Measurements from ENCODE around the gene WDR36. TPM values are rescaled to one million over a fixed set of nuclear protein-coding genes. Genes with fewer than 3 reads are reported as not detected.
"Not testable (repeated sequence)": the region's sequence is repeated elsewhere in the genome, so short reads cannot be mapped to it uniquely, and the experiment has no call there.

WDR36 gene
- total RNA-seq, 1 donor from 2014 or later, result 17.6 TPM

DNA sequence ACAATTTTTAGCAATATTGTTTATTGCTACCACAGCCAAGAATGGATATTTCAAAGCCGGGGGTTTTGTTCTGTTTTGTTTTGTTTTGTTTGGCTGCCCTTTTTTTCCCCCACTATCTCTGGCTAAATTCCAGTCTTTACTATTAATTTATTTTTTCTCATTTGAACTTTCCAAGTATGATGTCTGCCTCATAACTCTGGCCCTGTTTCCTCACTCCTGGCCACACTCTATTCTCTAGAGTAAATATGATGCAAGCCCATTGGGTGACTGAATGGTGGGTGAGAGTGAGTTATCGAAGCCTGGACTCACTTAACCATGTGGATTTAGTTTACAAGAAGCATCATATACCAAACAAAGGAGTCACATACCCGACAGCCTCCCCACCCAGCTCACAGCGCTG is 41.9 kb downstream of the WDR36 start:
- Mint-ChIP-seq H3K4me1 (ENCODE audit: low read depth) (peaks cover 4% of the 10 kb centered on the region), H3K27ac (ENCODE audit: unreplicated experiment) (no peak overlapping the region), H3K9me3 (ENCODE audit: low read depth) (no peaks in the 10 kb centered on the region), H3K27me3 (ENCODE audit: low read depth) (no peaks in the 10 kb centered on the region), H3K4me3 (ENCODE audit: unreplicated experiment) (no peak overlapping the region), H3K36me3 (ENCODE audit: low read depth) (no peaks in the 10 kb centered on the region)
- TF ChIP-seq, protein P1, sequence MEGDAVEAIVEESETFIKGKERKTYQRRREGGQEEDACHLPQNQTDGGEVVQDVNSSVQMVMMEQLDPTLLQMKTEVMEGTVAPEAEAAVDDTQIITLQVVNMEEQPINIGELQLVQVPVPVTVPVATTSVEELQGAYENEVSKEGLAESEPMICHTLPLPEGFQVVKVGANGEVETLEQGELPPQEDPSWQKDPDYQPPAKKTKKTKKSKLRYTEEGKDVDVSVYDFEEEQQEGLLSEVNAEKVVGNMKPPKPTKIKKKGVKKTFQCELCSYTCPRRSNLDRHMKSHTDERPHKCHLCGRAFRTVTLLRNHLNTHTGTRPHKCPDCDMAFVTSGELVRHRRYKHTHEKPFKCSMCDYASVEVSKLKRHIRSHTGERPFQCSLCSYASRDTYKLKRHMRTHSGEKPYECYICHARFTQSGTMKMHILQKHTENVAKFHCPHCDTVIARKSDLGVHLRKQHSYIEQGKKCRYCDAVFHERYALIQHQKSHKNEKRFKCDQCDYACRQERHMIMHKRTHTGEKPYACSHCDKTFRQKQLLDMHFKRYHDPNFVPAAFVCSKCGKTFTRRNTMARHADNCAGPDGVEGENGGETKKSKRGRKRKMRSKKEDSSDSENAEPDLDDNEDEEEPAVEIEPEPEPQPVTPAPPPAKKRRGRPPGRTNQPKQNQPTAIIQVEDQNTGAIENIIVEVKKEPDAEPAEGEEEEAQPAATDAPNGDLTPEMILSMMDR (IDR thresholded peaks at IDR 0.05), result no peak
- DNase-seq (ENCODE audit: low spot score), result no peak

DNA sequence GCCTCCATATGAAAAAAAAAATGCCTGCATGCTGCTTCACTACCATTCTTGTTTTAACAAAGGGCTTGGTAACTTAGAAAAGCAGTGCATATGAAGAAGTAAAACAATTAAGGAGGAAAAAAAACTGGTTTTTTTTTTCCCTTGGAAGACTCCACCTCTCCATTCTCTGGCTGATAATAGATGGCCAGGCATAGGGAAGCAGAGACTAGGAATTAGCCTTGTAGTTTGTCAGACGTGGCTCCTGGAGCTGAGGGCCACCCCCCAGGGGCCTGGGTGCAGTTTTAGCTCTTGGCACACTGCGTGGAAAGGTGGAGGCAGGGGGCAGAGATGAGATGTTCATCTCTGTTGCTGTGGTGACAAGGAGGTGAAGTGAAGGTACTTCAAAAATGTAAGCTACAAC is 42.7 kb downstream of the WDR36 start:
- no peaks in the 10 kb centered on the region for H3K27me3 Mint-ChIP-seq (ENCODE audit: low read depth)
- H3K27ac Mint-ChIP-seq (ENCODE audit: unreplicated experiment), result no peak overlapping the region
- TF ChIP-seq, protein P1 (IDR thresholded peaks at IDR 0.05), result no peak
- peaks cover 2% of the 10 kb centered on the region for H3K4me1 Mint-ChIP-seq (ENCODE audit: low read depth)
- no peaks in the 10 kb centered on the region for H3K36me3 Mint-ChIP-seq (ENCODE audit: low read depth)
- peak; percentile 46 for DNase-seq (ENCODE audit: low spot score)
- no peaks in the 10 kb centered on the region for H3K9me3 Mint-ChIP-seq (ENCODE audit: low read depth)
- H3K4me3 Mint-ChIP-seq (ENCODE audit: unreplicated experiment), result no peak overlapping the region

DNA sequence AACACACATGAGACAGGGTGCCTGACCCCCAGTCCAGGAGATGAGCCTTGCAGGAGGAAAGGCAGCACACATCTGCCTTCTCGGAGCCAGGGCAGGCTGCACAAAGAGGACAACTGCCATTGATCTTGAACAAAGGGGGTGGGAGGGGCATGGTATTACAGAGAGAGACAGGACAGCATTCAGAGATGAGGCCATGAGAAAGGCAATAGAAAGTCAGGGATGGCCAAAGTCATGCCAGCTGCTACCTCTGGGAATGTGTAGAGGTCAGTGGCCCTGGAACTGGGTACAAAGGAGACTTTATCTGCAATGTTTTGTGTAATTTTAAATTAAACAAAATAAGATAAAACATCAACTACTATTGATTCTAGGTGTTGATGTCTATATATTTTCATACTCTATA is 43.2 kb downstream of the WDR36 start:
- Mint-ChIP-seq H3K9me3 (ENCODE audit: low read depth) (no peaks in the 10 kb centered on the region), H3K36me3 (ENCODE audit: low read depth) (no peaks in the 10 kb centered on the region), H3K27me3 (ENCODE audit: low read depth) (no peaks in the 10 kb centered on the region), H3K4me1 (ENCODE audit: low read depth) (no peaks in the 10 kb centered on the region), H3K27ac (ENCODE audit: unreplicated experiment) (no peak overlapping the region), H3K4me3 (ENCODE audit: unreplicated experiment) (no peak overlapping the region)
- no peak for DNase-seq (ENCODE audit: low spot score)
- TF ChIP-seq, protein P1 (IDR thresholded peaks at IDR 0.05), result no peak

DNA sequence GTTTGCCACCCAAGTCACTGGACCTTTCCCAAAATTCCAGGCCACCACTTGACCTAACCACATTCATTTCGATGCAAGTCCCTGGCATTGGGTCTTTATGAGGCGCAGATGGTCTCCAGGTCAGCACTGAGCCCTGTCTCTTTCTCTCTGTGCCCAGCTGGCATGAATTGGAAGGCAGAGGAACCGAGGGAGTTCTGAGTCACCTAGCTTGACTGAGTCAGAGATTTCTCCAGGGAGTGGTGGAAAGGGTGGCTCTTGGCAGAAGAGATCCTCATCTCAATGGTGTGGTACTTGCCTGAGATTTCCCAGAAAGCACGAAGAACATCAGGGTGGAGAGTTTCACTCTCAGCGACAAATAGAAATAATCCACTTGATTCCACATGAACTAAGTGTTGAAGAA is 43.8 kb downstream of the WDR36 start:
- no peaks in the 10 kb centered on the region for H3K9me3 Mint-ChIP-seq (ENCODE audit: low read depth)
- no peaks in the 10 kb centered on the region for H3K4me1 Mint-ChIP-seq (ENCODE audit: low read depth)
- H3K4me3 Mint-ChIP-seq (ENCODE audit: unreplicated experiment), result no peak overlapping the region
- no peaks in the 10 kb centered on the region for H3K27me3 Mint-ChIP-seq (ENCODE audit: low read depth)
- no peak for DNase-seq (ENCODE audit: low spot score)
- no peaks in the 10 kb centered on the region for H3K36me3 Mint-ChIP-seq (ENCODE audit: low read depth)
- no peak overlapping the region for H3K27ac Mint-ChIP-seq (ENCODE audit: unreplicated experiment)
- TF ChIP-seq, protein P1 (IDR thresholded peaks at IDR 0.05), result no peak

DNA sequence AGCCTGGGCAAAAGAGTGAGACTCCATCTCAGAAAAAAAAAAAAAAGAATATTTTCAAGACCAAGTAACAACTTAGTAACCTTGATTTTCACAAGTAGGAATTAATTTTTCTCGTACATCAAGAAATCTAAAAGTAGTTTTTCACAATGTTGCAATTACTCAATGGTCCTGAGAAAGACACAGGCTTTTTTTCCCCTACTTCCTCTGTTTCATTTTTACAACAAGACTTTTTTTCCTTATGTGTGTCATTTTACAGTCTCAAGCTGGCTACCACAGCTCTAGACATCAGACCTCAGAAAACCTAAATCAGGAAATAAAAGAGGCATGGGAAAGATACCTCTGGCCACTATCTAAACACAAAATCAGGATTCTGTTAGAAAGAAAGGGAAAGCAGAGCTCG is 45.9 kb downstream of the WDR36 start:
- DNase-seq (ENCODE audit: low spot score), result no peak
- Mint-ChIP-seq H3K4me3 (ENCODE audit: unreplicated experiment) (no peak overlapping the region), H3K9me3 (ENCODE audit: low read depth) (no peaks in the 10 kb centered on the region), H3K27ac (ENCODE audit: unreplicated experiment) (no peak overlapping the region), H3K27me3 (ENCODE audit: low read depth) (no peaks in the 10 kb centered on the region), H3K4me1 (ENCODE audit: low read depth) (no peaks in the 10 kb centered on the region), H3K36me3 (ENCODE audit: low read depth) (no peaks in the 10 kb centered on the region)
- TF ChIP-seq, protein P1 (IDR thresholded peaks at IDR 0.05), result no peak

- H3K4me1 Mint-ChIP-seq (ENCODE audit: low read depth); H3K27ac Mint-ChIP-seq (ENCODE audit: unreplicated experiment); DNase-seq (ENCODE audit: low spot score); H3K36me3 Mint-ChIP-seq (ENCODE audit: low read depth); H3K4me3 Mint-ChIP-seq (ENCODE audit: unreplicated experiment); H3K9me3 Mint-ChIP-seq (ENCODE audit: low read depth): not testable (repeated sequence)
- H3K27me3 Mint-ChIP-seq (ENCODE audit: low read depth), result peaks cover 10% of the 10 kb centered on the region
Measured at GRCh38 chr5:111141471-111141870, 49.3 kb downstream of the WDR36 start.
